HepG2 (cell line): ENCODE data around the gene AGMO. TPM values are rescaled to one million over a fixed set of nuclear protein-coding genes. Genes with fewer than 3 reads are reported as not detected.

Experiments
- ATAC-seq: fragments of 200-7000 bp; cut with Tn5 transposase; 3 replicates; pipeline ENCODE4 v1.9.1; 2020; ENCODE audit warnings: mild to moderate bottlenecking, moderate library complexity
- BruUV-seq: library from RNA; stranded (reverse); fragments of 400-500 nt; replicated peaks from 2 replicates; lab custom pipeline; 2021; lab: Mats Ljungman, UMichigan
- CTCF ChIA-PET: fragments of 300-600 bp; formaldehyde crosslinking; extraction: SDS; loops from one replicate; lab custom pipeline; 2021; ENCODE audit warnings: low total read pairs, inconsistent platforms, low intra/inter-chr PET ratio; lab: Yijun Ruan, JAX
- POLR2A ChIA-PET: fragments of 350-600 bp; sonication (Branson Sonifier 250); formaldehyde crosslinking; loops from one replicate; lab custom pipeline; 2020; ENCODE audit warnings: antibody characterized with exemption, inconsistent platforms; lab: Yijun Ruan, JAX
- DNase-seq: peaks from one replicate; pipeline ENCODE4 v3.0.0-alpha.2; 2015; ENCODE audit warnings: low spot score
- FAIRE-seq: peaks from 3 replicates; lab custom pipeline; 2011; peaks lifted over from hg19 to GRCh38; lab: Jason Lieb, UNC
- H2AFZ ChIP-seq: one replicate; pipeline ENCODE4 v1.6.1; 2011; ENCODE audit warnings: low read length, inconsistent platforms
- H3K27ac ChIP-seq: fragments of 300-600 bp; 3 replicates; pipeline ENCODE4 v1.8.0; 2011; ENCODE audit warnings: mixed run types, mild to moderate bottlenecking, mixed read lengths, low read length, inconsistent platforms; ENCODE audit not compliant: insufficient read depth; ENCODE audit errors: extremely low read length
- H3K27me3 ChIP-seq, 2 experiments: fragments of 200-600 bp in 1 of 2; 2 replicates in 1 of 2; 3 replicates in 1 of 2; pipeline versions ENCODE4 v1.6.0 to v1.8.0; 2011; ENCODE audit warnings: low read length in 2 of 2, mild to moderate bottlenecking in 2 of 2, moderate library complexity in 2 of 2, inconsistent platforms in 1 of 2; ENCODE audit not compliant: insufficient read depth in 2 of 2, control insufficient read depth in 1 of 2
- H3K36me3 ChIP-seq, 2 experiments: fragments of 200-600 bp in 1 of 2; replicated peaks in 1 of 2; 2 replicates in 1 of 2; 3 replicates in 1 of 2; pipeline versions ENCODE4 v1.5.1 to v1.8.0; 2011; ENCODE audit warnings: low read length in 2 of 2, inconsistent platforms in 1 of 2; ENCODE audit not compliant: insufficient read depth in 2 of 2, control insufficient read depth in 1 of 2
- H3K4me1 ChIP-seq: 2 replicates; pipeline ENCODE4 v1.5.1; 2012; ENCODE audit warnings: low read length, inconsistent platforms; ENCODE audit not compliant: insufficient read depth
- H3K4me2 ChIP-seq: 2 replicates; pipeline ENCODE4 v1.6.0; 2011; ENCODE audit warnings: low read depth, low read length, inconsistent platforms
- H3K4me3 ChIP-seq, 3 experiments: fragments of 200-600 bp in 1 of 3; sonication (generic), shearing (Covaris generic) in 1 of 3; replicated peaks in 1 of 3; 2 replicates each; pipeline ENCODE4 v1.5.1; 2011 to 2016; ENCODE audit warnings: low read length in 3 of 3, inconsistent platforms in 2 of 3, low read depth in 2 of 3, mild to moderate bottlenecking in 2 of 3, control low read depth in 1 of 3, mixed read lengths in 1 of 3; ENCODE audit not compliant: insufficient read depth in 1 of 3
- H3K79me2 ChIP-seq: one replicate; pipeline ENCODE4 v1.6.1; 2011; ENCODE audit warnings: low read length, inconsistent platforms; ENCODE audit not compliant: insufficient read depth
- H3K9ac ChIP-seq: 2 replicates; pipeline ENCODE4 v1.6.0; 2011; ENCODE audit warnings: mild to moderate bottlenecking, low read depth, low read length, inconsistent platforms; ENCODE audit not compliant: insufficient read depth
- H3K9me3 ChIP-seq: 2 replicates; pipeline ENCODE4 v1.5.1; 2012; ENCODE audit warnings: mild to moderate bottlenecking, low read length
- H4K20me1 ChIP-seq: 2 replicates; pipeline ENCODE4 v1.6.0; 2011; ENCODE audit warnings: inconsistent platforms, mild to moderate bottlenecking, low read length, moderate library complexity; ENCODE audit not compliant: insufficient read depth
- MTF2 ChIP-seq: sonication (generic); formaldehyde crosslinking; IDR thresholded peaks from 2 replicates; pipeline ENCODE4 v1.5.0; 2020; ENCODE audit warnings: missing genetic modification reagents, borderline replicate concordance
- NR2F6 ChIP-seq, 2 experiments: IDR thresholded peaks; 2 replicates each; pipeline ENCODE4 v1.6.1; 2016; ENCODE audit warnings: antibody characterized with exemption in 1 of 2, mild to moderate bottlenecking in 1 of 2
- SP1 ChIP-seq, 2 experiments: fragments of 450-650 bp in 1 of 2; sonication (generic) in 1 of 2; formaldehyde crosslinking in 1 of 2; IDR thresholded peaks; 2 replicates each; pipeline versions ENCODE4 v1.4.0 to v1.6.1; 2016 to 2020; ENCODE audit warnings: missing genetic modification reagents in 1 of 2
- WGBS: methylation state at CpG from one replicate; pipeline ENCODE4 v1.1.6; 2017; ENCODE audit warnings: low lambda C conversion rate; 5-methylcytosine and 5-hydroxymethylcytosine counted together
- in situ Hi-C: cut with HindIII; loops from 2 replicates; pipeline ENCODE4 v1.10.0; 2017; ENCODE audit warnings: low pct_unique_long_range_greater_than_20kb; ENCODE audit not compliant: extremely low pct_ligation_motif_present
- intact Hi-C: fragments of 100-400 bp; cut with micrococcal nuclease; formaldehyde crosslinking; loops from one replicate; pipeline ENCODE4 v1.10.0; 2022; ENCODE audit not compliant: unreplicated experiment
- polyA plus RNA-seq, 8 experiments: library from polyadenylated mRNA; depleted of rRNA in 3 of 8; stranded (reverse) in 7 of 8; unstranded in 1 of 8; fragments of >200 nt; fragmentation: Illumina TruSeq in 4 of 8; extraction: Trizol in 4 of 8; gene quantifications; 2 replicates each; pipeline versions ENCODE4 v1.2.1 to v1.2.3, GENCODE V29; 2011 to 2016; ENCODE audit warnings: low read depth in 4 of 8, missing spikeins in 1 of 8, mixed read lengths in 1 of 8; ENCODE audit not compliant: insufficient read depth in 1 of 8
- total RNA-seq, 5 experiments: library from RNA; depleted of rRNA; stranded (reverse); fragments of >200 nt; fragmentation: Illumina TruSeq; extraction: Trizol; gene quantifications; 2 replicates each; pipeline ENCODE4 v1.2.3, GENCODE V29; 2016; ENCODE audit warnings: low read depth in 1 of 5
- TF ChIP-seq, protein P1 (sequence below): sonication (generic); formaldehyde crosslinking; IDR thresholded peaks from 2 replicates; pipeline ENCODE4 v1.4.0; 2020; ENCODE audit warnings: mild to moderate bottlenecking, missing genetic modification reagents
- TF ChIP-seq, protein P2 (sequence below): sonication (generic); formaldehyde crosslinking; IDR thresholded peaks from 2 replicates; pipeline ENCODE4 v1.9.0; 2022; ENCODE audit warnings: missing genetic modification reagents, mild to moderate bottlenecking, borderline replicate concordance

AGMO gene
- total and polyA plus RNA-seq, 2 of the 13 experiments (the other 11 are each of a cell fraction or from before 2014, with no cell fraction given), result 0.22 to 0.50 TPM

DNA sequence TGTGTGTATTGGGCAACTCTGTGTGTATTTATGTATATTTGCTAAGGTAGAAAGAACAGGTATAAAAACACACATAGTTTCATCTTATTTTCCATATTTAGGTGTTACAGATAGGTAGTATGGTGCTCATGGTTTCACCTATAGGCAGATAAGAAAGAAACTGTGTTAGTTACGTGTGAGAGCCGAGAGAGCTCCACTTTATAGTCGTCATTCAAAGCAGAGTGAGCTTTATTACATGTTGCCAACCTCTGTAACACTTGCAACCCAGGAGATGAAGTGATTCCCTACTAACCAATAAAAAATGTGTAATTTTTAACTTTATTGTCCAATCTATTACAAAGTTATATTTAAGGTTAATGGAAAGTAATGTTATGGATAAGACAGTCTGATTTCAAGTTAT is 121.3 kb downstream of the AGMO start:
- Histone ChIP-seq H3K9me3 (peaks cover 75% of the 10 kb centered on the region), H3K4me3 (no peak overlapping the region), H3K36me3 (no peaks in the 10 kb centered on the region), H2AFZ (no peak overlapping the region), H3K9ac (no peak overlapping the region), H3K27ac (no peak overlapping the region), H4K20me1 (no peaks in the 10 kb centered on the region), H3K79me2 (no peaks in the 10 kb centered on the region), H3K27me3 (no peaks in the 10 kb centered on the region), H3K4me2 (no peak overlapping the region), H3K4me1 (no peaks in the 10 kb centered on the region)
- in situ Hi-C loops, result no loop called here
- no peak for ATAC-seq
- intact Hi-C loops, result no loop called here
- CTCF ChIA-PET, result no interaction called here
- 21% methylated on average over 3 of the region's 3 CpGs for WGBS
- DNase-seq, result no peak
- no peak for TF ChIP-seq NR2F6 (IDR thresholded peaks at IDR 0.05)
- no peak for TF ChIP-seq NR2F6 (CRISPR knock-in tag; IDR thresholded peaks at IDR 0.05)
- TF ChIP-seq SP1 (IDR thresholded peaks at IDR 0.05), result no peak
- TF ChIP-seq SP1 (CRISPR knock-in tag; IDR thresholded peaks at IDR 0.05), result no peak
- FAIRE-seq, result no peak
- POLR2A ChIA-PET, result no interaction called here
- BruUV-seq, result no TSS peak

DNA sequence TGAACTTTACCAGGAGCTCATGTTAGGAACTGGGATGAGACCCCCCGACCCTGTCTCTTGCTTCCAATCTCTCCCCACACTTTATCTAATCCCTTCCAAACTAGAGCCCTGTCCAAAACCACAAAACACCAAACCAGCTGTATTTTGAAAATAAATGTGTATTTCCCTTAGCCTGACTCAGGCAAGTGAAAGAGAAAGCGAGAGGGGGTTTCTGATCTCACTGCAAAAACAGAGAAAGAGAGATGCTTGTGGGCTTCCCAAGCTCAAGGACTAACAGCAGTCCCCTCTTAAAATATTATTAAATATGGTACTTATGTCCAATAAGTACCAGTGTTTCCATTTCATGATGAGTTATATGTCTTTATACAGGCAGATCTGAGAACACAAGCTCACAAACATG is 122.0 kb downstream of the AGMO start:
- Histone ChIP-seq H3K27me3 (no peaks in the 10 kb centered on the region), H2AFZ (no peak overlapping the region), H3K27ac (no peak overlapping the region), H3K4me1 (no peaks in the 10 kb centered on the region), H3K4me3 (no peak overlapping the region), H3K36me3 (no peaks in the 10 kb centered on the region), H3K4me2 (no peak overlapping the region), H3K9ac (no peak overlapping the region), H3K79me2 (no peaks in the 10 kb centered on the region), H4K20me1 (no peaks in the 10 kb centered on the region), H3K9me3 (peaks cover 80% of the 10 kb centered on the region)
- WGBS, result 15% methylated on average over 2 of the region's 2 CpGs
- CTCF ChIA-PET, result no interaction called here
- DNase-seq, result no peak
- in situ Hi-C loops, result no loop called here
- TF ChIP-seq, protein P1, sequence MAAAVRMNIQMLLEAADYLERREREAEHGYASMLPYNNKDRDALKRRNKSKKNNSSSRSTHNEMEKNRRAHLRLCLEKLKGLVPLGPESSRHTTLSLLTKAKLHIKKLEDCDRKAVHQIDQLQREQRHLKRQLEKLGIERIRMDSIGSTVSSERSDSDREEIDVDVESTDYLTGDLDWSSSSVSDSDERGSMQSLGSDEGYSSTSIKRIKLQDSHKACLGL, result no peak
- TF ChIP-seq MTF2 (CRISPR knock-in tag), result no peak
- TF ChIP-seq, protein P2, sequence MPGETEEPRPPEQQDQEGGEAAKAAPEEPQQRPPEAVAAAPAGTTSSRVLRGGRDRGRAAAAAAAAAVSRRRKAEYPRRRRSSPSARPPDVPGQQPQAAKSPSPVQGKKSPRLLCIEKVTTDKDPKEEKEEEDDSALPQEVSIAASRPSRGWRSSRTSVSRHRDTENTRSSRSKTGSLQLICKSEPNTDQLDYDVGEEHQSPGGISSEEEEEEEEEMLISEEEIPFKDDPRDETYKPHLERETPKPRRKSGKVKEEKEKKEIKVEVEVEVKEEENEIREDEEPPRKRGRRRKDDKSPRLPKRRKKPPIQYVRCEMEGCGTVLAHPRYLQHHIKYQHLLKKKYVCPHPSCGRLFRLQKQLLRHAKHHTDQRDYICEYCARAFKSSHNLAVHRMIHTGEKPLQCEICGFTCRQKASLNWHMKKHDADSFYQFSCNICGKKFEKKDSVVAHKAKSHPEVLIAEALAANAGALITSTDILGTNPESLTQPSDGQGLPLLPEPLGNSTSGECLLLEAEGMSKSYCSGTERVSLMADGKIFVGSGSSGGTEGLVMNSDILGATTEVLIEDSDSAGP (CRISPR knock-in tag), result no peak
- intact Hi-C loops, result no loop called here
- BruUV-seq, result no TSS peak
- no peak for FAIRE-seq
- ATAC-seq, result no peak
- POLR2A ChIA-PET, result no interaction called here
